AG10803 (cell line): Measurements from ENCODE around the gene TCF23.

ENCODE experiments used
- DNase-seq: peaks from one replicate; pipeline ENCODE4 v3.0.0; 2010; ENCODE audit warnings: low read depth
- H3K4me3 ChIP-seq: 2 replicates; pipeline ENCODE4 v1.5.1; 2011; ENCODE audit warnings: mild to moderate bottlenecking, low read length, control low read depth
- TF ChIP-seq, protein P1 (sequence below): conservative IDR thresholded peaks from 2 replicates; pipeline ENCODE4 v1.5.1; 2011; ENCODE audit warnings: mild to moderate bottlenecking, low read length, control low read depth, inconsistent platforms

TCF23 gene

DNA sequence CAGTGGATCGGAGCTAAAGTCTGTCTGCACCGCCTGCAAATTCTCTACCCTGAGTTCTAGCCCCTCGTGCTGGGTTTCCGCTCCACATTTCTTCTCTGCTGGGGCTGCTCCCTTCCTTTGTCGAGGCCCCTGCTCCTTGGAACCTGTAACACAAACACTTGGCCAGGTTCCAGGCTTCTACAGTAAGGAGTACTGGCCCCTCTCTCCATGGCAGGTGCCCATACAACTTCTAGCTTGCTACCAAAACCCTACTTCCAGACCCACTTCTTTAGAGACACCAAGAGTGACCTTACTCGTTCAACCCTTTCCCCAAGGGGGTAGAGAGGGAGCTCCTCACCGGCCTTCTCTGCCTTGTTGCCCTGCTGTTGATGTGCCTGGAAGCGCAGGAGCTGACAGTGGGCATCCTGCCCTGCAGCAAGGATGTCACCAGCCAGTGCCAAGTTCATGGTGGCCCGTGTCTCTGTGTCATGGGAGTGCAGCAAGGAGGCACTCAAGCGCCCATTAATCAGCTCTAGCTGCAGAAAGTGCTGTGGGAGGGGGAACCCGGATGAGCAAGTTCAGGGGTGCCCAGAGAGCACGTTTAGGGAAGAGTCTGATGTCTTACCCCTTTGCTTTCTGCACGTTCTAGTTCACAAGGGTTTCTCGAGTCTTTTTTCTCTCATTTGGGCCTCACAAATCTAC lies 15.5 kb upstream of the TCF23 start:
- no peak for DNase-seq
- TF ChIP-seq, protein P1, sequence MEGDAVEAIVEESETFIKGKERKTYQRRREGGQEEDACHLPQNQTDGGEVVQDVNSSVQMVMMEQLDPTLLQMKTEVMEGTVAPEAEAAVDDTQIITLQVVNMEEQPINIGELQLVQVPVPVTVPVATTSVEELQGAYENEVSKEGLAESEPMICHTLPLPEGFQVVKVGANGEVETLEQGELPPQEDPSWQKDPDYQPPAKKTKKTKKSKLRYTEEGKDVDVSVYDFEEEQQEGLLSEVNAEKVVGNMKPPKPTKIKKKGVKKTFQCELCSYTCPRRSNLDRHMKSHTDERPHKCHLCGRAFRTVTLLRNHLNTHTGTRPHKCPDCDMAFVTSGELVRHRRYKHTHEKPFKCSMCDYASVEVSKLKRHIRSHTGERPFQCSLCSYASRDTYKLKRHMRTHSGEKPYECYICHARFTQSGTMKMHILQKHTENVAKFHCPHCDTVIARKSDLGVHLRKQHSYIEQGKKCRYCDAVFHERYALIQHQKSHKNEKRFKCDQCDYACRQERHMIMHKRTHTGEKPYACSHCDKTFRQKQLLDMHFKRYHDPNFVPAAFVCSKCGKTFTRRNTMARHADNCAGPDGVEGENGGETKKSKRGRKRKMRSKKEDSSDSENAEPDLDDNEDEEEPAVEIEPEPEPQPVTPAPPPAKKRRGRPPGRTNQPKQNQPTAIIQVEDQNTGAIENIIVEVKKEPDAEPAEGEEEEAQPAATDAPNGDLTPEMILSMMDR: no peak
- H3K4me3 ChIP-seq: peak overlapping the region; percentile 86

DNA sequence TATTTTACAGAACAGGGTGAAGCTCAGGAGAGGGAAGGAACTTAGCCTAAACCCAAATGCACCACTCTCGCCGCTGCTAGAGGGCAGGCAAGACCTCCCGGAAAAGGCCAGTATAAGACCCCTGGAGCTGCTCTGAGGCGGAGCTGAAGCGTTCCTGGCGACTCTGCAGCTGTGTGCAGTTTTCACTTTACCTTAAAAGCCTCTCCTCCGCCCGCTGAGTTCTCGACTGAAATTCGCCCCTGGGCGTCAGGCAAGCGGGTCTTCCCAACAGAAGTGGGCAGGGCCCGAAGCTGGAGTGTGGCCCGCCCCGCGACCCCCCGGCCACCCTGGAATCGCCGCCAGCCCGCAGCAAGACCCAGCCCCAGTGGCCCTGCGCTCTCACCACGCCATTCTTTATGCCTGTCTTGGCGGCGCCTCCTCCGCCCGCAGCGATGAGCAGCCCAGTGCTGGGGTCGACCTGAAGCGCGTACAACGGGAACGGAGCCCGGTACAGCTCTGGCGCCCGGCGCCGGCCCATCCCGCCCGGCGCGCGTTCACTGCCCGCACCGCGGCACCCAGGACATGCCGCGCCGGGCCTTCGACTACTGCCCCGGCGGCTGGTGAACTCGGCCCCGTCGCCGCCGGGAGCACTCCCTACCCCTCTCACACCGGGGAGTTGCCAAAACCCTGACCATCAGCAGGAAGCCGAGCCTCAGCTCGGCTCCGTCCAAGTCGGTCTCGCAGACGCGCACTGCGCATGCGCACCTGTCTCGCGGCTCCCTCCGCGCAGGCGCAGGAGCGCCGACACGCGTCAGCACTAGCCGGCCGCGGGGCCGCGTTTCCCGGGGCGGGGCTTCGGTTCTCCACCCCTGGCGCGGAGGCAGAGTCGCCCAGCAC lies 14.7 kb upstream of the TCF23 start, which contains the start of gene PREB:
Gene PREB, minus strand, starts transcription at position 732 of the 876 bp plus-strand sequence. Its CDS starts 215 bp downstream, at position 517.
- peak; percentile 90 for DNase-seq
- TF ChIP-seq, protein P1: peak; percentile 55
- peak within 1 kb of the TSS; percentile 86 for H3K4me3 ChIP-seq

DNA sequence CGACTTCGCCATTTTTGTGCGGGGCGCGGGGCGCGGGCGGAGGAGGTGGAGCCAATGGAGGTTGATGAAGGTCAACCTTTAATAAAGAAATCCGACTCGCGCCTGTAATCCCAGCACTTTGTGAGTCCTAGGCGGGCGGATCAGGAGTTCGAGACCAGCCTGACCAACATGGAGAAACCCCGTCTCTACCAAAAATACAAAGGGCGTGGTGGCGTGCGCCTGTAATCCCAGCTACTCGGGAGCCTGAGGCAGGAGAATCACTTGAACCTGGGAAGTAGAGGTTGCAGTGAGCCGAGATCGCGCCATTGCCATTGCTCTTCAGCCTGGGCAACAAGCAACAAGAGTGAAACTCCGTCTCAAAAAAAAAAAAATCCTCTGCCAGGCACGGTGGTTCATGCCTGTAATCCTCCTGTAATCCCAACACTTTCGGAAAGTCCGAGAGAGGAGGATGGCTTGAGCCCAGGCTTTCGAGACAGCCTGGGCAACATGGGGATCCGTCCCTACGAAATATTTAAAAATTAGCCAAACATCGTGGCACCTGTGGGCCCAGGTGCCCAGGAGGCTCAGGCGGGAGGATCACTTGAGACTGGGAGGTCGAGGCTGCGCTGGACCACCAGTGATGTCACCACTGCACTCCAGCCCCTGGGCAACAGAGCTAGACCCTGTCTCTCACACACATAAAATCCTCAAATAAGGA lies 13.9 kb upstream of the TCF23 start:
- DNase-seq: no peak
- peak overlapping the region; percentile 30 for H3K4me3 ChIP-seq
- TF ChIP-seq, protein P1: no peak

DNA sequence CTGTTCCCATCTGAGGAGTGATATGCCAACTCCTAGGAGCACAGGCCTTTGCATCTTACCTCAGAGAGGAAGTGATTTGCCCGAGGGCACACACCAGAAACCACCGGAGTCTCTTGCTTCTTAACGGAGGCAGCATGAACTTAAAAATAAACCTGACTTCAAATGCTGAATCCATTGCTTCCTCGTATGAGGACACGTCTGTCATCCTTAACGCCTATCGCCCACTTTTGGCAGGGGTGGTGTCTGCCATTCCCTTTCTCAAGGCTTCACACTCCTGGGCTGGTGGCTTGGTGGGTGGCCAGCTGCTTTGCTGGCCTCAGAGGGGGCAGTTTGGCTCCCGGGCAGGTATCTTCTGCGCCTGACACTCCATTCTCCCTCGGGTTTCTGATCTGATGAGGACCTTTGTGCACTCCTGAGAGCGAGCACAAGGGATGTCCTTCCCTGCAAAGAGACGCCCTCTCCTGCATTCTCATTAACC lies 13.3 kb upstream of the TCF23 start:
- TF ChIP-seq, protein P1: no peak
- no peak overlapping the region for H3K4me3 ChIP-seq
- no peak for DNase-seq

DNA sequence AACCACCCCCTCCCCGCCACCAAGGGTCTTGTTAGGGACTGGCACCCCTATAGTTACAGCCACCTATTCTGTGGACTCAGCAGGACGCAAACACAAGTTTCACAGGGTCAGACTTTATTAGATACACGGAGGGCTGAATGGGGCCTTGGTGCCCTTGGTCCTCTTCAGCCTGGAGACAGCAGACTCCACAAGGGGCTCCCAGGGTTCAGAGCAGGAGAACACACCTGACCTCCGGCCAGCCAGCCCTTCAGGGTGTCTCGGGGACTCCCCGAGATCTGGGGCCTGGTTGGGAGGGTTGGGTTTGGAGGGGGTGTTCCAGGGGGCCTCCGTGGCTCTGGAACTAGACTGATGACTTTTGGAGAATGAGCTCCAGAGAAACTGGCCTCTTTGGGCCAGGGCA lies 12.1 kb upstream of the TCF23 start:
- TF ChIP-seq, protein P1: no peak
- DNase-seq: no peak
- H3K4me3 ChIP-seq: no peak overlapping the region

DNA sequence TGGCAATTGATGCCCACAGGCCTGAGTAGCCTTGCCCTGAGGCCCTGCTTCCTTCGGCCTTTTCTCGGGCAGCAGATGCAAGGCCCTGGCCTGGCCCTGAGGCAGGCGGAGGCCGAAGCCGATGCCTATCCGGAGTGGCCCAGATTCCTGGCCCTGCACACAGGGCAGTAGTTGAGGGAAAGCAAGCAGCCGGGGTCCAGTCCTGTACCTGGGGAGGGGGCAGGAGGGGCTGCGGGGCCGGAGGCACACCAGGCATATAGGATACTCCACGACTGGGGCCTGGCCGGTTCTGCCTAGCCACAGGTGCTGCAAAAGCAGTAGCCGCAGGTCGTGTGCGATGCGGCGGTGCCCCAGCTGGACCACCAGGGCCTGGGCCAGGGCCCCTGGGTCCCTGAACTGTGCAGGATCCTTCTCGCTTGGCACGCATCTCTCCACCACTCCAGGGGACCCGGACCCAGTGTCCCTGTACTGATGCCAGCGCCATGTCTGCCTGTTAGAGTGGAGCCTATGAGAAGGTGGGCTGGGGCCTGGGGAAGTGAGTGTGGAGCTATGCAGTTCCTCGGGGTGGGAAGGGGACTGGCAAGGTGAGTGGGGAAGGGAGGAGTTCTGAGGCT lies 11.4 kb upstream of the TCF23 start:
- TF ChIP-seq, protein P1: no peak
- no peak for DNase-seq
- H3K4me3 ChIP-seq: no peak overlapping the region
